HepG2 (cell line): ENCODE results near the gene DHRS4L2.
"Not testable (repeated sequence)": the region's sequence is repeated elsewhere in the genome, so short reads cannot be mapped to it uniquely, and the experiment has no call there.

Experiments used
- CREB1 ChIP-seq, 2 experiments: fragments of 450-650 bp in 1 of 2; IDR thresholded peaks; 2 replicates each; pipeline ENCODE4 v1.6.1; 2016 to 2017; ENCODE audit warnings: control low read depth in 1 of 2, mild to moderate bottlenecking in 1 of 2, missing compliant biosample characterization in 1 of 2, missing genetic modification characterization in 1 of 2
- CTCF ChIP-seq: sonication (generic); formaldehyde crosslinking; IDR thresholded peaks from 2 replicates; pipeline ENCODE4 v1.5.0; 2020; ENCODE audit warnings: mild to moderate bottlenecking, missing genetic modification reagents, moderate library complexity
- EZH2 ChIP-seq: conservative IDR thresholded peaks from 2 replicates; pipeline ENCODE4 v1.6.1; 2012; ENCODE audit warnings: mild to moderate bottlenecking, low read depth, low read length, moderate library complexity
- HMGXB3 ChIP-seq: sonication (generic); formaldehyde crosslinking; IDR thresholded peaks from 2 replicates; pipeline ENCODE4 v1.4.0; 2020; ENCODE audit warnings: missing genetic modification reagents, borderline replicate concordance
- JUND ChIP-seq: sonication (generic); formaldehyde crosslinking; IDR thresholded peaks from 2 replicates; pipeline ENCODE4 v1.8.0; 2022; ENCODE audit warnings: mild to moderate bottlenecking, missing genetic modification reagents
- NFYB ChIP-seq: sonication (generic); formaldehyde crosslinking; IDR thresholded peaks from 2 replicates; pipeline ENCODE4 v1.4.0; 2020; ENCODE audit warnings: missing genetic modification reagents
- TAF1 ChIP-seq: sonication (generic); formaldehyde crosslinking; IDR thresholded peaks from 2 replicates; pipeline ENCODE4 v1.4.0; 2020; ENCODE audit warnings: missing genetic modification reagents
- TSC22D2 ChIP-seq: sonication (generic); formaldehyde crosslinking; IDR thresholded peaks from 2 replicates; pipeline ENCODE4 v1.5.1; 2020; ENCODE audit warnings: missing genetic modification reagents, mild to moderate bottlenecking, borderline replicate concordance
- ZNF589 ChIP-seq: sonication (generic); formaldehyde crosslinking; conservative IDR thresholded peaks from 2 replicates; pipeline ENCODE4 v1.8.0; 2022; ENCODE audit warnings: mild to moderate bottlenecking, moderate library complexity, missing genetic modification reagents

- not testable (repeated sequence) for TF ChIP-seq TAF1; ZNF589 (CRISPR knock-in tag); CREB1 (IDR thresholded peaks at IDR 0.05); CREB1 (CRISPR knock-in tag; IDR thresholded peaks at IDR 0.05); CTCF (CRISPR knock-in tag); NFYB (CRISPR knock-in tag); EZH2; JUND (CRISPR knock-in tag); TSC22D2 (CRISPR knock-in tag); HMGXB3 (CRISPR knock-in tag)
These were observed 31.2 kb downstream of the DHRS4L2 start for GRCh38 chr14:24019944-24020343.
